K562 (cell line): ENCODE data around the gene TMEM209. TPM values are rescaled to one million over a fixed set of nuclear protein-coding genes. Genes with fewer than 3 reads are reported as not detected.
A peak's percentile ranks its signal among the peaks of the same experiment; 100 is the strongest.

Experiments
- HBP1 ChIP-seq: fragments of 450-650 bp; formaldehyde crosslinking; IDR thresholded peaks from 2 replicates; pipeline ENCODE4 v1.4.0; 2022; ENCODE audit warnings: missing genetic modification characterization
- HDAC2 ChIP-seq: fragments of 450-650 bp; IDR thresholded peaks from 2 replicates; pipeline ENCODE4 v1.6.1; 2016; ENCODE audit warnings: mild to moderate bottlenecking
- TFAP4 ChIP-seq: sonication (generic); formaldehyde crosslinking; IDR thresholded peaks from 2 replicates; pipeline ENCODE4 v1.8.0; 2022; ENCODE audit warnings: missing genetic modification reagents, mild to moderate bottlenecking, moderate library complexity, borderline replicate concordance
- USF1 ChIP-seq: sonication (generic); formaldehyde crosslinking; IDR thresholded peaks from 2 replicates; pipeline ENCODE4 v1.9.0; 2022; ENCODE audit warnings: mild to moderate bottlenecking, missing genetic modification reagents
- VEZF1 ChIP-seq: fragments of 200-800 bp; sonication (Bioruptor generic); IDR thresholded peaks from 2 replicates; pipeline ENCODE4 v1.6.1; 2017; ENCODE audit warnings: missing genetic modification characterization, missing compliant biosample characterization
- XRCC4 ChIP-seq: IDR thresholded peaks from one replicate; pipeline ENCODE4 v1.6.1; 2011; ENCODE audit not compliant: insufficient read depth, insufficient read length; ENCODE audit errors: extremely low read depth
- ZBTB9 ChIP-seq: fragments of 450-650 bp; formaldehyde crosslinking; IDR thresholded peaks from 2 replicates; pipeline ENCODE4 v1.4.0; 2020; ENCODE audit warnings: mild to moderate bottlenecking, moderate library complexity
- ZNF407 ChIP-seq: fragments of 450-650 bp; IDR thresholded peaks from 2 replicates; pipeline ENCODE4 v1.6.1; 2016; ENCODE audit warnings: low read depth
- ZNF584 ChIP-seq: fragments of 200-800 bp; sonication (Bioruptor generic); IDR thresholded peaks from 2 replicates; pipeline ENCODE4 v1.6.1; 2016; ENCODE audit warnings: low read depth, mild to moderate bottlenecking, missing genetic modification characterization, missing compliant biosample characterization
- polyA plus RNA-seq, 8 experiments: library from polyadenylated mRNA; depleted of rRNA in 4 of 8; stranded (reverse) in 5 of 8; unstranded in 3 of 8; fragments of >200 nt; fragmentation: Nextera tagmentation in 2 of 8; fragmentation: Illumina TruSeq in 1 of 8; extraction: Ambion mirVana in 2 of 8; extraction: Trizol in 1 of 8; gene quantifications; 2 replicates each; pipeline versions ENCODE4 v1.2.1 to v1.2.3, GENCODE V29; 2011 to 2014; ENCODE audit warnings: inconsistent platforms in 1 of 8, missing spikeins in 1 of 8
- total RNA-seq, 7 experiments: library from RNA; depleted of rRNA in 6 of 7; stranded (reverse); fragments of >200 nt in 6 of 7; fragmentation: Illumina TruSeq in 2 of 7; extraction: Trizol in 2 of 7; gene quantifications; 2 replicates each; pipeline versions ENCODE4 v1.2.1 to v1.2.3, GENCODE V29; 2011 to 2021; ENCODE audit warnings: low replicate concordance in 1 of 7

The TMEM209 gene
- total and polyA plus RNA-seq, 9 of the 15 experiments (the other 6 are each of a cell fraction or from before 2014, with no cell fraction given): 36.8 to 116 (median 76.6) TPM

- no peak for TF ChIP-seq ZBTB9
- peak; percentile 25; the same call in 1 of the 2 replicates for TF ChIP-seq TFAP4 (CRISPR knock-in tag)
- no peak for TF ChIP-seq VEZF1
- TF ChIP-seq HDAC2: no peak
- TF ChIP-seq XRCC4: no peak
- TF ChIP-seq ZNF407: peak; percentile 48; the same call in 1 of the 2 replicates
- TF ChIP-seq ZNF584 (CRISPR knock-in tag): no peak
- peak; percentile 41; the same call in 1 of the 2 replicates for TF ChIP-seq HBP1 (CRISPR knock-in tag)
- peak; percentile 53 for TF ChIP-seq USF1 (CRISPR knock-in tag)
Observed at GRCh38 chr7:130151591-130152492, 53.4 kb downstream of the TMEM209 start (continued).
